ENCODE data around the gene C3orf62. TPM values are rescaled to one million over a fixed set of nuclear protein-coding genes. Genes with fewer than 3 reads are reported as not detected.
A peak's percentile ranks its signal among the peaks of the same experiment; 100 is the strongest.

C3orf62 gene
- polyA plus RNA-seq, 1 of the 3 experiments (the other 2 are of a cell fraction), result 4.2 TPM

DNA sequence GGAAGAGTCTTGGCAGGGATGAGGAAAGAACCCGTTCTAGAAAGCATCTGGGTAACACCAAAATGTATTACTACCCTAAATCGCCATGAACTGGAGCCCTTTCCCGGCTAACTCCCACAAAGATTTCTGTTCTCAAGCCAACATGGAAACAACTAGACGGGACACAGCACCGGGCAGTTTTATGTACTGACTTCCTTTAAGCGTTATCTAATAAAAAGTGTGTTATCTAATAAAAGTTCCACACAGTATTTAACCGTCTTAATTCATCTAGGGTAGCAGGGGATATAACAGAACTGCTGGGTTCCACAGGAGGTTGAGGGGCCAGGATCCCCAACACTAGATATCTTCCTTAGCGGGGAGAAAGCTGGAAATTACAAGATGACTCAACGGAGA lies 347 bp upstream of the C3orf62 start:
- CTCF ChIA-PET, result interaction anchor here (0.6 to 4.5 kb wide), 5 partner anchors 63 to 189 kb away, joined by 3 to 26 read pairs (median 3); partner anchors contain the start of genes KLHDC8B and USP4
- H3K9ac ChIP-seq, result peak overlapping the region; percentile 57; the same call in 1 of the 2 replicates

DNA sequence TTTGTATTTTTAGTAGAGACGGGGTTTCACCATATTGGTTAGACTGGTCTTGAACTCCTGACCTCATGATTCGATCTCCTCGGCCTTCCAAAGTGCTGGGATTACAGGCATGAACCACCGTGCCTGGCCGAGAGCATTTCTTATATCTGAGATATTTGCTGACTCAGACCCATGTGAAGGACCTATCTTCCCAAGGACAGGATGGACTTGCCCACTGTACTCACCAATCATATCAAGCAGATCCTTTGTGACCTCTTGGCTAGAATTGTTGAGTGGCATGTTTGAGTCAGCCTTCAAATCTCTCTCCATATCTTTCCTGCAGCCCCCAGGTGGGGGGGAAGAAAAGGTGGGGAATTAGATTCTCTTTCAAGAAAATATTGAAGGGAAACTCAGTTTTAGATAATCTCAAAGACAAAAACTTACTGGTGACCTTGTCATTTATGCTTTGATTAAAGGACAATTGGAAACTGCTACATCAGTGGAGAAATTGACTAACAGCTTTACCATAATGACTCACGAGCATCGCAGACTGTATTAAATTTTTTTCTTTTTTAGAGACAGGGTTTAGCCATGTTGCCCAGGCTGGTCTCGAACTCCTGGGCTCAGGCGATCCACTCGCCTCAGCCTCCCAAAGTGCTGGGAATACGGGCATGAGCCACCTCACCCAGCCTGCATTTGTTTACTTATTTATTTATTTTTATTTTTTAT lies 3.1 kb downstream of the C3orf62 start:
- no peak overlapping the region for H3K9ac ChIP-seq
- no peak overlapping the region for H3K4me2 ChIP-seq
- no peak overlapping the region for H3K4me3 ChIP-seq (ENCODE audit: low read depth in 2 of 2, low read length in 1 of 2)
- peaks cover 15 to 17% of the 10 kb centered on the region in 2 experiments for H3K36me3 ChIP-seq (replicated peaks in 1 of 2; ENCODE audit: control insufficient read depth in 1 of 2, insufficient read depth in 2 of 2, low read length in 1 of 2)
- H3F3A ChIP-seq (replicated peaks; ENCODE audit: insufficient read depth), result peaks cover 7% of the 10 kb centered on the region
- no peak for TF ChIP-seq SIN3A (IDR thresholded peaks at IDR 0.05; ENCODE audit: borderline replicate concordance, low read depth, low read length)
- TF ChIP-seq, protein P1, sequence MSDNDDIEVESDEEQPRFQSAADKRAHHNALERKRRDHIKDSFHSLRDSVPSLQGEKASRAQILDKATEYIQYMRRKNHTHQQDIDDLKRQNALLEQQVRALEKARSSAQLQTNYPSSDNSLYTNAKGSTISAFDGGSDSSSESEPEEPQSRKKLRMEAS (IDR thresholded peaks at IDR 0.05; ENCODE audit: low read depth), result no peak
- TF ChIP-seq, protein P2, sequence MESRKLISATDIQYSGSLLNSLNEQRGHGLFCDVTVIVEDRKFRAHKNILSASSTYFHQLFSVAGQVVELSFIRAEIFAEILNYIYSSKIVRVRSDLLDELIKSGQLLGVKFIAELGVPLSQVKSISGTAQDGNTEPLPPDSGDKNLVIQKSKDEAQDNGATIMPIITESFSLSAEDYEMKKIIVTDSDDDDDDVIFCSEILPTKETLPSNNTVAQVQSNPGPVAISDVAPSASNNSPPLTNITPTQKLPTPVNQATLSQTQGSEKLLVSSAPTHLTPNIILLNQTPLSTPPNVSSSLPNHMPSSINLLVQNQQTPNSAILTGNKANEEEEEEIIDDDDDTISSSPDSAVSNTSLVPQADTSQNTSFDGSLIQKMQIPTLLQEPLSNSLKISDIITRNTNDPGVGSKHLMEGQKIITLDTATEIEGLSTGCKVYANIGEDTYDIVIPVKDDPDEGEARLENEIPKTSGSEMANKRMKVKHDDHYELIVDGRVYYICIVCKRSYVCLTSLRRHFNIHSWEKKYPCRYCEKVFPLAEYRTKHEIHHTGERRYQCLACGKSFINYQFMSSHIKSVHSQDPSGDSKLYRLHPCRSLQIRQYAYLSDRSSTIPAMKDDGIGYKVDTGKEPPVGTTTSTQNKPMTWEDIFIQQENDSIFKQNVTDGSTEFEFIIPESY (IDR thresholded peaks at IDR 0.05; ENCODE audit: borderline replicate concordance, low read depth), result no peak
- TF ChIP-seq MEF2A (IDR thresholded peaks at IDR 0.05; ENCODE audit: borderline replicate concordance, low read depth), result no peak
- no peak for TF ChIP-seq ELF1 (IDR thresholded peaks at IDR 0.05)
- TF ChIP-seq, protein P3, sequence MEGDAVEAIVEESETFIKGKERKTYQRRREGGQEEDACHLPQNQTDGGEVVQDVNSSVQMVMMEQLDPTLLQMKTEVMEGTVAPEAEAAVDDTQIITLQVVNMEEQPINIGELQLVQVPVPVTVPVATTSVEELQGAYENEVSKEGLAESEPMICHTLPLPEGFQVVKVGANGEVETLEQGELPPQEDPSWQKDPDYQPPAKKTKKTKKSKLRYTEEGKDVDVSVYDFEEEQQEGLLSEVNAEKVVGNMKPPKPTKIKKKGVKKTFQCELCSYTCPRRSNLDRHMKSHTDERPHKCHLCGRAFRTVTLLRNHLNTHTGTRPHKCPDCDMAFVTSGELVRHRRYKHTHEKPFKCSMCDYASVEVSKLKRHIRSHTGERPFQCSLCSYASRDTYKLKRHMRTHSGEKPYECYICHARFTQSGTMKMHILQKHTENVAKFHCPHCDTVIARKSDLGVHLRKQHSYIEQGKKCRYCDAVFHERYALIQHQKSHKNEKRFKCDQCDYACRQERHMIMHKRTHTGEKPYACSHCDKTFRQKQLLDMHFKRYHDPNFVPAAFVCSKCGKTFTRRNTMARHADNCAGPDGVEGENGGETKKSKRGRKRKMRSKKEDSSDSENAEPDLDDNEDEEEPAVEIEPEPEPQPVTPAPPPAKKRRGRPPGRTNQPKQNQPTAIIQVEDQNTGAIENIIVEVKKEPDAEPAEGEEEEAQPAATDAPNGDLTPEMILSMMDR (IDR thresholded peaks at IDR 0.05), result no peak
- TF ChIP-seq, protein P4, sequence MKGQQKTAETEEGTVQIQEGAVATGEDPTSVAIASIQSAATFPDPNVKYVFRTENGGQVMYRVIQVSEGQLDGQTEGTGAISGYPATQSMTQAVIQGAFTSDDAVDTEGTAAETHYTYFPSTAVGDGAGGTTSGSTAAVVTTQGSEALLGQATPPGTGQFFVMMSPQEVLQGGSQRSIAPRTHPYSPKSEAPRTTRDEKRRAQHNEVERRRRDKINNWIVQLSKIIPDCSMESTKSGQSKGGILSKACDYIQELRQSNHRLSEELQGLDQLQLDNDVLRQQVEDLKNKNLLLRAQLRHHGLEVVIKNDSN (IDR thresholded peaks at IDR 0.05; ENCODE audit: borderline replicate concordance, low read depth), result no peak
- no peak for TF ChIP-seq MXI1 (IDR thresholded peaks at IDR 0.05; ENCODE audit: low read depth, low read length)
- no peak for TF ChIP-seq FOXM1 (IDR thresholded peaks at IDR 0.05; ENCODE audit: low read depth)
- TF ChIP-seq RXRA (IDR thresholded peaks at IDR 0.05; ENCODE audit: borderline replicate concordance, low read depth), result no peak
- peaks cover 0 to 3% of the 10 kb centered on the region in 2 experiments; a peak in 1 of 4 replicates for H3K4me1 ChIP-seq (ENCODE audit: control insufficient read depth in 1 of 2, insufficient read depth in 2 of 2, low read depth in 1 of 2, low read length in 1 of 2)
- H3K79me2 ChIP-seq (ENCODE audit: insufficient read depth), result no peaks in the 10 kb centered on the region
- H2AFZ ChIP-seq (ENCODE audit: low read depth), result no peak overlapping the region
- H3K9me3 ChIP-seq, result no peaks in the 10 kb centered on the region
- H3K9me2 ChIP-seq, result no peaks in the 10 kb centered on the region
- ChIA-PET POLR2A (interaction anchor here (0.6 kb wide), 1 partner anchor 215 kb away, joined by 3 read pairs; no protein-coding TSS in a partner anchor), CTCF (interaction anchor here (0.6 kb wide), 1 partner anchor 176 kb away, joined by 3 read pairs; no protein-coding TSS in a partner anchor)
- no peak overlapping the region for H3K27ac ChIP-seq (ENCODE audit: low read depth in 2 of 2, low read length in 1 of 2)
- H3K27me3 ChIP-seq (ENCODE audit: insufficient read depth), result no peaks in the 10 kb centered on the region
- no peak for DNase-seq
- WGBS (ENCODE audit: low lambda C conversion rate), result 91% methylated on average over 10 of the region's 11 CpGs
- no peaks in the 10 kb centered on the region for H4K20me1 ChIP-seq (ENCODE audit: insufficient read depth)

More for the DNA sequence above, 347 bp upstream of the C3orf62 start:
- peak overlapping the region; percentile 70; the same call in 1 of the 2 replicates for H3K4me2 ChIP-seq
- H3F3A ChIP-seq (replicated peaks; ENCODE audit: insufficient read depth), result peaks cover 9% of the 10 kb centered on the region
- H3K9me2 ChIP-seq, result no peaks in the 10 kb centered on the region
- H3K4me1 ChIP-seq (ENCODE audit: control insufficient read depth in 1 of 2, insufficient read depth in 2 of 2, low read depth in 1 of 2, low read length in 1 of 2), result peaks cover 0 to 3% of the 10 kb centered on the region in 2 experiments; a peak in 1 of 4 replicates
- TF ChIP-seq NFIC (IDR thresholded peaks at IDR 0.05; ENCODE audit: borderline replicate concordance), result no peak
- no peak for TF ChIP-seq TEAD4 (IDR thresholded peaks at IDR 0.05; ENCODE audit: borderline replicate concordance, insufficient read depth)
- no peak for TF ChIP-seq NRF1 (IDR thresholded peaks at IDR 0.05; ENCODE audit: low read depth, low read length)
- no peak for TF ChIP-seq RAD21 (IDR thresholded peaks at IDR 0.05; ENCODE audit: low read length)
- TF ChIP-seq YY1 (IDR thresholded peaks at IDR 0.05; ENCODE audit: low read depth), result no peak
- TF ChIP-seq, protein P5, sequence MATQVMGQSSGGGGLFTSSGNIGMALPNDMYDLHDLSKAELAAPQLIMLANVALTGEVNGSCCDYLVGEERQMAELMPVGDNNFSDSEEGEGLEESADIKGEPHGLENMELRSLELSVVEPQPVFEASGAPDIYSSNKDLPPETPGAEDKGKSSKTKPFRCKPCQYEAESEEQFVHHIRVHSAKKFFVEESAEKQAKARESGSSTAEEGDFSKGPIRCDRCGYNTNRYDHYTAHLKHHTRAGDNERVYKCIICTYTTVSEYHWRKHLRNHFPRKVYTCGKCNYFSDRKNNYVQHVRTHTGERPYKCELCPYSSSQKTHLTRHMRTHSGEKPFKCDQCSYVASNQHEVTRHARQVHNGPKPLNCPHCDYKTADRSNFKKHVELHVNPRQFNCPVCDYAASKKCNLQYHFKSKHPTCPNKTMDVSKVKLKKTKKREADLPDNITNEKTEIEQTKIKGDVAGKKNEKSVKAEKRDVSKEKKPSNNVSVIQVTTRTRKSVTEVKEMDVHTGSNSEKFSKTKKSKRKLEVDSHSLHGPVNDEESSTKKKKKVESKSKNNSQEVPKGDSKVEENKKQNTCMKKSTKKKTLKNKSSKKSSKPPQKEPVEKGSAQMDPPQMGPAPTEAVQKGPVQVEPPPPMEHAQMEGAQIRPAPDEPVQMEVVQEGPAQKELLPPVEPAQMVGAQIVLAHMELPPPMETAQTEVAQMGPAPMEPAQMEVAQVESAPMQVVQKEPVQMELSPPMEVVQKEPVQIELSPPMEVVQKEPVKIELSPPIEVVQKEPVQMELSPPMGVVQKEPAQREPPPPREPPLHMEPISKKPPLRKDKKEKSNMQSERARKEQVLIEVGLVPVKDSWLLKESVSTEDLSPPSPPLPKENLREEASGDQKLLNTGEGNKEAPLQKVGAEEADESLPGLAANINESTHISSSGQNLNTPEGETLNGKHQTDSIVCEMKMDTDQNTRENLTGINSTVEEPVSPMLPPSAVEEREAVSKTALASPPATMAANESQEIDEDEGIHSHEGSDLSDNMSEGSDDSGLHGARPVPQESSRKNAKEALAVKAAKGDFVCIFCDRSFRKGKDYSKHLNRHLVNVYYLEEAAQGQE (IDR thresholded peaks at IDR 0.05; ENCODE audit: low read depth, low read length), result no peak
- DNase-seq, result no peak
- POLR2A ChIA-PET, result interaction anchor here (0.6 to 1.8 kb wide), 5 partner anchors 9 to 278 kb away, joined by 4 to 13 read pairs (median 5); partner anchors contain the start of gene KLHDC8B
- no peaks in the 10 kb centered on the region for H3K79me2 ChIP-seq (ENCODE audit: insufficient read depth)
- H3K9me3 ChIP-seq, result no peaks in the 10 kb centered on the region
- peaks cover 13 to 27% of the 10 kb centered on the region in 2 experiments for H3K36me3 ChIP-seq (replicated peaks in 1 of 2; ENCODE audit: control insufficient read depth in 1 of 2, insufficient read depth in 2 of 2, low read length in 1 of 2)
- no peaks in the 10 kb centered on the region for H4K20me1 ChIP-seq (ENCODE audit: insufficient read depth)
- H2AFZ ChIP-seq (ENCODE audit: low read depth), result peak overlapping the region; percentile 74
- WGBS (ENCODE audit: low lambda C conversion rate), result 77% methylated on average over 9 of the region's 9 CpGs
- no peaks in the 10 kb centered on the region for H3K27me3 ChIP-seq (ENCODE audit: insufficient read depth)
- H3K4me3 ChIP-seq (ENCODE audit: low read depth in 2 of 2, low read length in 1 of 2), result peak overlapping the region; percentile 32; a peak in 3 of 4 replicates
- H3K27ac ChIP-seq (ENCODE audit: low read depth in 2 of 2, low read length in 1 of 2), result peak overlapping the region; percentile 59 to 73; a peak in 3 of 4 replicates

Measured in SK-N-SH (cell line).